HG03060 (cell line): Measurements from ENCODE around the gene NTNG2.

Source experiments
- ATAC-seq: cut with Tn5 transposase; IDR thresholded peaks from one replicate; pipeline ENCODE4 v1.9.1; 2021; ENCODE audit warnings: low read depth, moderate number of reproducible peaks; ENCODE audit not compliant: unreplicated experiment

The NTNG2 gene

GRCh38 chr9:132197856-132198550, 36.1 kb downstream of the NTNG2 start:
- ATAC-seq: no peak

- ATAC-seq: no peak
These were observed 37.2 kb downstream of the NTNG2 start for GRCh38 chr9:132199056-132199455.

GRCh38 chr9:132200706-132201105, 38.8 kb downstream of the NTNG2 start:
- no peak for ATAC-seq

GRCh38 chr9:132201139-132201538, 39.3 kb downstream of the NTNG2 start:
- ATAC-seq: no peak

- no peak for ATAC-seq
These were observed 40.2 kb downstream of the NTNG2 start for GRCh38 chr9:132201780-132202703.

- ATAC-seq: no peak
These were observed 43.0 kb downstream of the NTNG2 start for GRCh38 chr9:132204883-132205282.

GRCh38 chr9:132207215-132207614, 45.4 kb downstream of the NTNG2 start:
- ATAC-seq: no peak

- ATAC-seq: no peak
These were observed 46.2 kb downstream of the NTNG2 start for GRCh38 chr9:132207839-132208615.

- ATAC-seq: no peak
These were observed 47.4 kb downstream of the NTNG2 start for GRCh38 chr9:132209228-132209627.

- ATAC-seq: no peak
These were observed 48.8 kb downstream of the NTNG2 start for GRCh38 chr9:132210472-132211145.

- no peak for ATAC-seq
These were observed 49.7 kb downstream of the NTNG2 start for GRCh38 chr9:132211570-132211969.

GRCh38 chr9:132214027-132214622, 52.3 kb downstream of the NTNG2 start:
- ATAC-seq: no peak

GRCh38 chr9:132216861-132217619, 55.2 kb downstream of the NTNG2 start:
- ATAC-seq: no peak

- ATAC-seq: no peak
These were observed 56.4 kb downstream of the NTNG2 start for GRCh38 chr9:132218208-132218607.

GRCh38 chr9:132221941-132222340, 60.1 kb downstream of the NTNG2 start:
- no peak for ATAC-seq

GRCh38 chr9:132224645-132225044, 62.8 kb downstream of the NTNG2 start:
- no peak for ATAC-seq

GRCh38 chr9:132226571-132227430, 64.9 kb downstream of the NTNG2 start:
- no peak for ATAC-seq

- no peak for ATAC-seq
These were observed 66.2 kb downstream of the NTNG2 start for GRCh38 chr9:132228062-132228461.
